ENCODE results near the gene USP30.

DNA sequence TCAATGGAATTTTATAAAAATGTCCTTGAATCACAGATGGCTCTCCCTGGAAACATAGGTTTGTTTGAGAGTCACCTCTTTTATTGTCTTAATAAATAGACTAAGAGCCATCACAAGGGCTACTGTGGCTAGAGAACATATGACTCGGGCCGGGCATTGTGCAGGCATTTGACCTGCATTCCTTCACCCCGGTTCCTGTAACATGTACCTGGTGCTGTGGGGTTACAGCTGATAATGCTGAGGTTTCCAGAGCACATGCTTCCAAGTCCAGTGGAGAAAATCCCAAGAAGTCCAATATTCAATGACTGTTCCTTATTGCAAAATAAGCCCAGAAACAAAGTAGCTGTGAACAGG, 63.0 kb downstream of the USP30 start:
- TF ChIP-seq SREBF1 (IDR thresholded peaks at IDR 0.05; ENCODE audit: low read length) (no peak), MYC (IDR thresholded peaks at IDR 0.05; ENCODE audit: insufficient read depth, insufficient read length, insufficient replicate concordance, low read length, severe bottlenecking) (no peak), KDM1A (IDR thresholded peaks at IDR 0.05; ENCODE audit: borderline replicate concordance) (no peak), PAX5 (IDR thresholded peaks at IDR 0.05; ENCODE audit: borderline replicate concordance, low read depth, low read length) (no peak), NRF1 (conservative IDR thresholded peaks at IDR 0.05; ENCODE audit: low read depth, low read length) (no peak), RFX5 (IDR thresholded peaks at IDR 0.05; ENCODE audit: low read depth, low read length) (no peak), PML (IDR thresholded peaks at IDR 0.05; ENCODE audit: low read length) (no peak), ZNF274 (IDR thresholded peaks at IDR 0.05; ENCODE audit: insufficient read depth, insufficient read length) (no peak), CHD2 (IDR thresholded peaks at IDR 0.05; ENCODE audit: borderline replicate concordance, low read depth, low read length) (no peak), YY1 (IDR thresholded peaks at IDR 0.05; ENCODE audit: low read depth, low read length) (no peak), POLR2AphosphoS5 (IDR thresholded peaks at IDR 0.05; ENCODE audit: low read length) (no peak), POLR2A (IDR thresholded peaks at IDR 0.05; ENCODE audit: low read depth, low read length) (no peak)
- TF ChIP-seq, protein P1, sequence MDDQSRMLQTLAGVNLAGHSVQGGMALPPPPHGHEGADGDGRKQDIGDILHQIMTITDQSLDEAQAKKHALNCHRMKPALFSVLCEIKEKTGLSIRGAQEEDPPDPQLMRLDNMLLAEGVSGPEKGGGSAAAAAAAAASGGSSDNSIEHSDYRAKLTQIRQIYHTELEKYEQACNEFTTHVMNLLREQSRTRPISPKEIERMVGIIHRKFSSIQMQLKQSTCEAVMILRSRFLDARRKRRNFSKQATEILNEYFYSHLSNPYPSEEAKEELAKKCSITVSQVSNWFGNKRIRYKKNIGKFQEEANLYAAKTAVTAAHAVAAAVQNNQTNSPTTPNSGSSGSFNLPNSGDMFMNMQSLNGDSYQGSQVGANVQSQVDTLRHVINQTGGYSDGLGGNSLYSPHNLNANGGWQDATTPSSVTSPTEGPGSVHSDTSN (IDR thresholded peaks at IDR 0.05; ENCODE audit: insufficient replicate concordance, low read depth, low read length) = no peak

All from GM12878 (cell line).